Thyroid gland (tissue), 4 donors: Measurements from ENCODE around the gene GNAI2.

Experiments
- CTCF ChIP-seq, 6 experiments: fragments of 200-600 bp in 3 of 6; fragments of 450-650 bp in 3 of 6; sonication (generic) in 3 of 6; IDR thresholded peaks; one replicate each; pipeline ENCODE4 v1.5.1; 2016 to 2019; ENCODE audit warnings: antibody characterized with exemption in 6 of 6, mild to moderate bottlenecking in 2 of 6, inconsistent platforms in 1 of 6, moderate library complexity in 1 of 6
- POLR2A ChIP-seq, 2 donors: fragments of 450-650 bp; IDR thresholded peaks; one replicate each; pipeline ENCODE4 v1.6.1; 2017; ENCODE audit warnings: antibody characterized with exemption in 2 of 2, mild to moderate bottlenecking in 2 of 2, moderate library complexity in 1 of 2

DNA sequence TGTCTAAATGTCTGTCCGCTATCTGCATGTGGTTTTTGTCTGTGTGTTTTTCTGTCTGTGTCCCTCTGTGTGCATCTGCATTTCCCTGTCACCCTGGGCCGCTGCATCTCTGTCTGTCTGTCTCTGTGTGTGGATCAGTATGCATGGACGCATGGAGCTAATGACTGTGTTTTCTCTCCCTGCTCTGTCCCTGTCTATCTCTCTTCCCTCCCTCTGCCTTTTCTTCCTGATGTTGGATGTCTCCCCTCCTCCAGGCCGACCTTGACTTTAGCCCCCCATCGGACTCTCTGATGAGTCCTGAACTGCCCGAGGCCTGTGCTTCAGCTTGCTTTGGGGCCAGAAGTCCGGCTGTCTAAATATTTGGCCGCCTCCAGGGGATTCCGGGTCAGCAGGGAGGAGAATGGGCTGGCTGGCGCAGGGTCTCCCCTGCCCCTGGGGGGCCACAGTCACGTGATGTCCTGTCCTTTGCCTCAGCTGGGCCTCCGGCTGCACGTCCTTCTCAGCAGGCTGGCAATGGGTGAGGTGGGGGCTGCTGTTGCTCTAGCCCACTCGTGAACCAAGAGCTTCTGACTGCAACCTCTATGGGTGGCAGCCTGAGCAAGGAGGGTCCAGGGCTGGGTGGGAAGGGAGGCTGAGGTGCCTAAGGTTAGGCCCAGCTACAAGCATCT, 27.2 kb upstream of the GNAI2 start:
- TF ChIP-seq CTCF (IDR thresholded peaks at IDR 0.05) (no peak), POLR2A (IDR thresholded peaks at IDR 0.05) (no peak)
